NCI-H2171 treated with DMSO at 0.1 percent for 48 hours (cell line): ENCODE data around the gene TIPIN.
"Not testable (repeated sequence)": the region's sequence is repeated elsewhere in the genome, so short reads cannot be mapped to it uniquely, and the experiment has no call there.

Experiments
- DNase-seq: peaks from one replicate; lab custom pipeline; 2025; lab: John Stamatoyannopoulos, UW

TIPIN gene, protein sequence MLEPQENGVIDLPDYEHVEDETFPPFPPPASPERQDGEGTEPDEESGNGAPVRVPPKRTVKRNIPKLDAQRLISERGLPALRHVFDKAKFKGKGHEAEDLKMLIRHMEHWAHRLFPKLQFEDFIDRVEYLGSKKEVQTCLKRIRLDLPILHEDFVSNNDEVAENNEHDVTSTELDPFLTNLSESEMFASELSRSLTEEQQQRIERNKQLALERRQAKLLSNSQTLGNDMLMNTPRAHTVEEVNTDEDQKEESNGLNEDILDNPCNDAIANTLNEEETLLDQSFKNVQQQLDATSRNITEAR

DNA sequence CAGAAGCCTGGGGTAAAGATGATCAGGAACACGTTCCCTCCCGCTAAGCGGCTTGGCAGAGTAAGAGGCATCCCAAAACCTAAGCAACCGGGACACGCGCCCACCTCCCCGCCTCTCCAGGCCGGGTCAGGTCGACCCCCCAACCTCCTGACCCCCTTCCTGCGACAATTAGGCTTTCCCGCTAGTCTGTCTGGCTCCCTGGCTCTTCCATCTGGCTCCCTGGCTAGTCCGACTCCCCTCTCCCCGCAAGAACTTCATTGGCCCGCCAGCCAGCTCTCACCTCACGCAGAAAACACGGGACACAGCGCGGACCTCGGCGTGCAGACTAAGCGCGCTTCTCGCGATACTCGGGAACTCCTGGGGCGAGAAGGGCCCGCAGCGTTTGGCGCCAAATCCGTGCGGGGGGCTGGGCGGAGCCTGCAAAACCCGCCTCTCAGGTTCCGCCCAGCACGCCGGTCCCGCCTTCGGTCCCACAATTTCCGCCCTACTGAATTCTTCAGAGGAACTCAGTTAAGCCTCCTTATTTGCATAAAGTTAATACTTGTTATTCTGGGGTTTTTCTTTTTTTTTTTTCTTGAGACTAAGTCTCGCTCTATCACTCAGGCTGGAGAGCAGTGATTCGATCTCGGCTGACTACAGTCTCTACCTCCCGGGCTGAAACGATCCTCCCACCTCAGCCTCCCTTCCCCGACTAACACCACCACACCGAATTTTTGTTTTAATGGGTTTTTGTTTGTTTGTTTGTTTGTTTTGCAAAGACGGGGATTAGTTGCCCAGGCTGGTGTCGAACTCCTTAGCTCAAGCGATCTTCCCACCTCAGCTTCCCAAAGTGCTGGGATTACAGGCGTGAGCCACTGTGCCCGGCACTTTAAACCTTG, at the start of gene TIPIN:
TIPIN (minus strand) TSS at position 327 of the 878 bp plus-strand sequence. CDS start 3,738 bp downstream, outside the sequence.
- DNase-seq = peak; percentile 97

DNA sequence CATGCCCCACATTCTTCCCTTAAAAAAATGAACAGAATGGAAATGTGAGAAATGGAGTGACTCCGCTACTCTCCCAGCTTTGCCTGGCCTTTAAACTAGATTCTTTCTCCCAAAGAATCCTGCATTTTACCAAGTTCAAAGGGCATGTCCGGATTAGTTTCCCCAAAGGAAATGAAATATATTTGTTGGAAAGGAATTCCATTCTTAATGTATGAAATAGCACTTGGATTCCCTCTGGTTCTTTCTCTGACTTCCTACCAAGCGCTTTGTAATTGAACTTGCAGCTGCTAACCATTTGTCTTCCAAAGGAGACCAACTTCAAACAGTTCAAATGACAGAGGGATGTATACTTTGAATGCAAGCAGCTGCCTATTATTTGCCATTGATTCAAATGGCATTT, 49.1 kb upstream of the TIPIN start:
- no peak for DNase-seq

DNA sequence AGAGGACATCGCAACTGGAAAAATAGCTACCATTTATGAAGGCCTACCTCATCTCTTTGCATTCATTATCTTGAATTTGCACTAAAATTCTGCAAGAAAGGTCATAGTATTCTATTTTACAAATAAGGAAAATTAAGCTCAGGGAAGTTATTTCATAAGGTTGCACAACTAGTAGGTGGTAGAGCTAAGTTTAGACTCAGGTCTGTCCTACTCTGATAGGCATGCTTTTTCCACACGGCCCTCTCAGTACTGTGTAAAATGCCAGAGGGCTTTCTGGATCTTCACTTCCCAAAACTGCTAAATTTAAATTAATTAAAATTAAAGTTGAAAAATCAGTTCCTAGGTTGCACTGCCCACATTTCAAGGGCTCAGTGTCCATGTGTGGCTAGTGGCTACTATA, 48.5 kb upstream of the TIPIN start:
- no peak for DNase-seq

DNA sequence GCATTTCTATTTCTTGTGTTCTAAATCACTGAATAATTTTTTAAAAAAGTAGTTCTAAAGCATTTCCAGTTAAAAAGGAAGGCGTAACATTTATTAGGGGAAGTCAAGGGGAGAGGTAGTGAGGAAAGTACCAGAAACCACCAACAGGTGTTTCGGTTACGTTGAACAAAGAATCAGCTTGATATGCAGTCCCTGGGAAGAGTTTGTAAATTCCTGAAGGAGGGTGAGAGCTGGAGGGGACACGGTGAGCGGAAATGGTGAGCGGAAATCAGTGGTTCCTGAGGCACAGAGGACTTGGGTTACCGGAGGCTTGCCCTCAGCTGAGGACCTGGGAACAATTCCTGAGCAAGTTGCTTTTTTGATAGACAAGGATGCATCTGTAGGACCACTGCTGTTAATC, 48.0 kb upstream of the TIPIN start:
- no peak for DNase-seq

DNA sequence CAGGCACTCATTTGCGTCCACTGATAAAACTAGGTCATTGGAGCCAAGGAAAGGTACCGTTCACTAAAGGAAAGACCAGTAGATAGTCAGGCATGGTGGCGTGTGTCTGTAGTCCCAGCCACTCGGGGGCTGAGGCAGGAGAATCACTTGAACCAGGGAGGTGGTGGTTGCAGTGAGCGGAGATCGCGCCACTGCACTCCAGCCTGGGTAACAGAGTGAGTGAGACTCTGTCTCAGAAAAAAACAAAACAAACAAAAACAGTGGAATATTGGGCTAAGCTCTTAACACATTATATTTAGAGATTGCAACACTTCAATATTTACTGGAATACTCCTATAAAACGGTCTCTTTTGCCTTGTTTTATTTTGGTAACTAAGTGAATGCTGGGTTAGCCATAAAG, 47.6 kb upstream of the TIPIN start:
- DNase-seq = no peak

- DNase-seq = no peak
These were observed 46.8 kb upstream of the TIPIN start for GRCh38 chr15:66403323-66403722.

DNA sequence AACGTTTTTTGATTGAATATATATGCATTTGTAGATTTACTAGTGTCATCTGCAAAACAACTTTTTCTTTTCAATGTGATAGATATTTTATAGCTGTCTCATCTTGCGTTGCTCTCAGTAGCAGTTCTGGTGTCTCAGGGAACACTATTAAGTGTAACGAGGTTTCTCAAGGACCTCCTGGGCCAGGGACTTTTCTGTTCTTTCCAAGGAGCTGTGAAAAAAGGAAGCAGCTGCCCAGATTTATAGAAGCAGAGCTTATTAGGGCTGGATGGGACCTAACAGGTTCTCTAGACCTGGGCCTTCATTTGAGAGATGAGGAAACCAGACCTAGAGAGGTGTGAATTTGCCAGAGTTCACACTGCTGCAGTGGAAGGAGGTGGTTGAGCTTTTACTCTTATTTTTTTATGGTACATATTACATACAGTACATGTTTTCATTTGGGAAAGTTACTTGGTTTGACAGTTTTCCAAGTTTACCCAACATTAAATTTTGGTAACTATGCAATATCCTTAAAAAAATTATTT, 46.3 kb upstream of the TIPIN start:
- DNase-seq = no peak

DNA sequence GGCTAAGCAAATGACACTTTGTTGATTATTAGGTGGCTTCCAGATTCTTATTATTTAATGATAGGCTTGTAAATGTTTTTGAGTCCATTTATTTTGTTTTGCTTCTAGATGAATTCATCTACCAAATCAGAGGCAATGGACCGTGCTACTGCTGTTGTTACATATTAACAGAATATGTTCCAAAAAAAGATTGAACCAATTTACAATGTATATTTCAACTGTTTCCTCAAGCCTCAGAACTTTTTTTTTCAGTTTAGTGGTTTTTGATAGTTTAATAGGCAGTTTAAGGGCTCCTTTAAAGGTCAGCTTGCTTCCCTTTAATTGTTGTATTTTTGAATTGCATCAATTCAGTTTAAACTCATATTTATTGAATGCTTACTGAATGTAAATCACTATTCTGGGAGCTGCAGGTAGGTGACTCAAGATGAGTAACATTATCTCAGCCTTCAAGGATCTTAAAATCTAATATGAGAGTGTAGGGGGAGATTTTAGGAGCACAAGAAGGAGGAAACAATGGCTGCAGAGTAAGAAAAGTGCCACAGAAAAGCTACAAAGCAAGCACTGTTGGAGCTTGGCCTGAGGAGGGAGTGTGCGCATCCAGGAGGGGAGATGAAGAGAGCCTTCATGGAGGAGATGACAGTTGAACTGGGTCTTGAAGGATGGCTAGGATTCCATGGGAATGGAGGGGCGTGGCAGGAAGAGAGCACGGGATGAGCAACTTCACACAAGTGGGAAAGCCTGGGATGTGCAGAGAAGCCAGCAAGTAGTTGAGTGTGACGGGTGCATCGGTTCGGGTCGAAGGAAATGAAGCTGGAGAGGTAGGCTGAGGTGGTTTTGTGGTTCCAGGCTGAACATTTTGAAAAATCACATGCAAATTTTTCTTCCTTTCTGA, 44.9 kb upstream of the TIPIN start:
- DNase-seq = no peak

GRCh38 chr15:66400351-66400774, 43.9 kb upstream of the TIPIN start:
- peak; percentile 62 for DNase-seq

GRCh38 chr15:66399276-66399675, 42.8 kb upstream of the TIPIN start:
- no peak for DNase-seq

DNA sequence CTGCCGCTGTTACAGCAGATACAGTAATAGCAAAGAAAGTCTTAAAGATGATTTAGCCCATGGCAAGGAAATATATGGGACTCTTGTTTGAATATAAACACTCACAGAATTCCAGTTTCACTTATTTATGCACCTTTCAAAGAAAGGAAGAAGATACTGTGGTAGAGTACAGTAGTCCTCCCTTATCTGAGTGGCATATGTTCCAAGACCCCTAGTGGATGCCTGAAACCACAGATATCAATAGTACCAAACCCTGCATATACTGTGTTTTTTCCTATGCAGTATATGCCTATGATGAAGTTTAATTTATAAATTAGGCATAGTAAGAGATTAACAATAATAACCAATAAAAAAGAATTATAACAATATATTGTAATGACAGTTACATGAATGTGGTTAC, 38.4 kb upstream of the TIPIN start:
- DNase-seq = no peak

DNA sequence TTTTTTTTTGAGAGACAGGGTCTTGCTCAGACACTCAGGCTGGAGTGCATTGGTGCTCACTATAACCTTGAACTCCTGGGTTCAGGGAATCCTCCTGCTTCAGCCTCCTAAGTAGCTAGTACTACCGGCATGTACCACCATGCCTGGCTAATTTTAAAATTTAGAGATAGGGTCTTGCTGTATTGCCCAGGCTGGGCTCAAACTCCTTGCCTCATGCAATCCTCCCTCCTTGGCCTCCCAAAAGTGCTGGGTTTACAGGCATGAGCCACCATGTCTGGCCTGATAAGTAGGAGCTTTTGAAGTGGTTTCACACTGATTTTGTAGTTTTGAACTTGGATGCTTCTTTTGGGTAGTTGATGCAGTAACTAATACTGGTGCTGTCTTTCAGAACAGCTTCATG, 38.0 kb upstream of the TIPIN start:
- no peak for DNase-seq

GRCh38 chr15:66393037-66393436, 36.6 kb upstream of the TIPIN start:
- DNase-seq = not testable (repeated sequence)

GRCh38 chr15:66390678-66391077, 34.2 kb upstream of the TIPIN start:
- no peak for DNase-seq

- no peak for DNase-seq
These were observed 33.4 kb upstream of the TIPIN start for GRCh38 chr15:66389859-66390381.

DNA sequence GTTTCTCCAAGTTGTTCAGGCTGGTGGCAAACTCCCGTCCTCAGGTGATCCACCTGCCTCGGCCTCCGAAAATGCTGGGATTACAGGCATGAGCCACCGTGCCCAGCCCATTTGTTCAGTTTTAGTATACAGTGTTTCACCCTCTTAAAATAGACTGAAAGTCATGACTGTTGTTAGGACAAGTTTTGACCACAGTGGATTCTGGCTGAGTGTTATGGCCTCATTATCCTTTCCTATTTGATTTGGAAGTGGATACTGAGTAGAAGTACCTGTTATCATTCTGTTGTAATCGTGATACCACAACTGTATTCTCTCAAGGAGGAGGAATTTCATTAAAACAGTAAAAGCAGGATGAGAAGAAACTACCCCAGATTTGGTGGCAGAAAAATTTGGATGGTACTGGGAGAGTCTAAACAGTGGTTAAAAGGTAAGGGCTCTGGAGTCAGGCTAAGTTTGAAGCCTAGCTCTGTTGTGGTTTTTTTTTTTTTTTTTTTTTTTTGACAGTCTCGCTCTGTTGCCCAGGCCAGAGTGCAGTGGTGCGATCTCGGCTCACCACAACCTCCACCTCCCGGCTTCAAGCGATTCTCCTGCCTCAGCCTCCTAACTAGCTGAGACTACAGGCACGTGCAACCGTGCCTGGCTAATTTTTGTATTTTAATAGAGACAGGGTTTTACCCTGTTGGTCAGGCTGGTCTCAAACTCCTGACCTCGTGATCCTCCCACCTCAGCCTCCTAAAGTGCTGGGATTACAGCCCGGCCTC, 32.8 kb upstream of the TIPIN start:
- DNase-seq = no peak

- no peak for DNase-seq
These were observed 32.1 kb upstream of the TIPIN start for GRCh38 chr15:66388576-66388975.

DNA sequence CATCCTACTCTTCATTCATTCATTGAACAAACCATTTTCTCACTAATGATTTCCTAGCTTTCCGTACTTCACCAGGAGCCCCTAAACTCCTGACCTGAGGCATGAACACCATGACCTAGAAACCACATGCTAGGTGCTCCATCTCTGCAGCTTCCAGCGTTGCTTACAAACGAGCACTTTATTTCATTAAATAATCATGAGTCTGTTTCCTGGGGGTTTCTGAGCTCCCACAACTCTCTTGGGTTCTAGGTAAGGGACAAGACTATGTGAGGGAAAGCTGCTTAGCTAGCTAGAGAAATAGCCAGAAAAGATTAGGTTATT, 31.5 kb upstream of the TIPIN start:
- no peak for DNase-seq

DNA sequence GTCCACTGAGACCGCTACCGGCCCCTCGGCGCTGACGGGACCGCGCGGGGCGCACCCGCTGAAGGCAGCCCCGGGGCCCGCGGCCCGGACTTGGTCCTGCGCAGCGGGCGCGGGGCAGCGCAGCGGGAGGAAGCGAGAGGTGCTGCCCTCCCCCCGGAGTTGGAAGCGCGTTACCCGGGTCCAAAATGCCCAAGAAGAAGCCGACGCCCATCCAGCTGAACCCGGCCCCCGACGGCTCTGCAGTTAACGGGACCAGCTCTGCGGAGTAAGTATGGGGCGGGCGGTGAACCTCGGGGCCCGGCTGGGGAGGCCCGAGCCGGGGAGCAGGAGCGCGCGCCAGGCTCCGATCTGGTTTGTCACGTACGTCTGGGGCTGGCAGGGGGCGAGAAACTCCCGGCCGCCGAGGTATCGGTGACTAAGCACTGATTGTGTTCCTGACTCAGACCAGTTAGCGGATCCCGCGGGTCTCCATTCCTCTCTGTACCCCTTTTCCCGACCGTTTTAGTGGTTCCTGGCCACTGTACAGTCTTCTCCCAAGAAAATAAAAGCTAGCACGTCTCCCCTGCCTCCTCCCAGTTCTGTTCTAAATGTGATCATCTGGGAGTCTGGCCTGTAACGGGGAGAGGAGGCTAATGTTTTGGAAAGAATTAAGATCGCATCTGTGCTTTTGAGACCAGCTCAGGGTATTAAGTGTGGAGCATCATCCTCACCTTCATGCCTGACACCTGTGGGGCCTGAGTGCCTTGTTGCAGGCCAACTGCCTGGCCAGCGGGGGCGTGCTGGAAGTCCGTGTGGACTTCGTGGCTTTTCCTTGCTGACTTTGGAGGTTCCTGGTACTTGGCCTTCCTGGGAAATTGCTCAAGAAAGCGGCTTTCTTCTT, 30.9 kb upstream of the TIPIN start:
- DNase-seq = peak; percentile 44
